HG03039 (cell line): Measurements from ENCODE around the gene HSDL2.
A peak's percentile ranks its signal among the peaks of the same experiment; 100 is the strongest.
"Not testable (repeated sequence)": the region's sequence is repeated elsewhere in the genome, so short reads cannot be mapped to it uniquely, and the experiment has no call there.

Experiments
- ATAC-seq: cut with Tn5 transposase; IDR thresholded peaks from one replicate; pipeline ENCODE4 v1.9.1; 2021; ENCODE audit warnings: mild to moderate bottlenecking, moderate library complexity; ENCODE audit not compliant: unreplicated experiment

Gene HSDL2

DNA sequence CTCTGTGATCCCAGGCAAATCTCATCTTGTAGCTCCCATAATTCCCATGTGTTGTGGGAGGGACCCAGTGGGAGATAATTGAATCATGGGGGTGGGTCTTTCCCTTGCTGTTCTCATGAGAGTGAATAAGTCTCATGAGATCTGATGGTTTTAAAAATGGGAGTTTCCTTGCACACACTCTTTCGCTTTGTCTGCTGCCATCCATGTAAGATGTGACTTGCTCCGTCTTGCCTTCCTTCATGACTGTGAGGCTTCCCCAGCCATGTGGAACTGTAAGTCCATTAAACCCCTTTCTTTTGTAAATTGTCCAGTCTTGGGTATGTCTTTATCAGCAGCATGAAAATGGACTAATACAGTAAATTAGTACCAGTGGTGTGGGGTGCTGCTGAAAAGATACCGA is 14.7 kb upstream of the HSDL2 start:
- ATAC-seq: not testable (repeated sequence)

DNA sequence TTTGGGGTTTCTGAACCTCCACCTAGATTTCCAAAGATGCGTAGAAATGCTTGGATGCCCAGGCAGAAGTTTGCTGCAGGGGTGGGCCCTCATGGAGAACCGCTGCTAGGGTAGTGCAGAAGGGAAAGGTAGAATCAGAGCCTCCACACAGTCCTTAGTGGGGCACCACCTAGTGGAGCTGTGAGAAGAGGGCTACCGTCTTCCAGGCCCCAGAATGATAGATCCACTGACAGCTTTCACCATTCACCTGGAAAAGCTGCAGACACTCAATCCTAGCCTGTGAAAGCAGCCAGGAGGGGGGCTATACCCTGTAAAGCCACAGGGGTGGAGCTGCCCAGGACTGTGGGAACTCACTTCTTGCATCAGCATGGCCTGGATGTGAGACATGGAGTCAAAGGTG is 13.3 kb upstream of the HSDL2 start:
- no peak for ATAC-seq

DNA sequence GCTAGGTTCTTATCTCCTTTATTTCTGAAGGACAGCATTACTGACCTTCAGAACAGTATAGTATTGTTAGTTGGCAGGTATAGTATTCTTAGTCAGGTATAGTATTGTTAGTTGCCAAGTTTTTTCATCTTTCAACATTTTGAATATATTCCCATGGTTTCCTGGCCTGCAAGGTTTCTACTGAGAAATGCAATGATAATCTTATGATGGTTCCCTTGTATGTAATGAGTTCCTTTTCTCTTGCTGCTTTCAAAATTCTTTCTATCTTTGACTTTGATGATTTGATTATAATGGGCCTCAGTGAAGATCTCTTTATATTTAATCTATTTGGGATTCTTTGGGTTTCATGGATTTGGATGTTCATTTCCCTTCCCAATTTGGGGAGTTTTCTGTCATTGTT is 12.4 kb upstream of the HSDL2 start:
- no peak for ATAC-seq

DNA sequence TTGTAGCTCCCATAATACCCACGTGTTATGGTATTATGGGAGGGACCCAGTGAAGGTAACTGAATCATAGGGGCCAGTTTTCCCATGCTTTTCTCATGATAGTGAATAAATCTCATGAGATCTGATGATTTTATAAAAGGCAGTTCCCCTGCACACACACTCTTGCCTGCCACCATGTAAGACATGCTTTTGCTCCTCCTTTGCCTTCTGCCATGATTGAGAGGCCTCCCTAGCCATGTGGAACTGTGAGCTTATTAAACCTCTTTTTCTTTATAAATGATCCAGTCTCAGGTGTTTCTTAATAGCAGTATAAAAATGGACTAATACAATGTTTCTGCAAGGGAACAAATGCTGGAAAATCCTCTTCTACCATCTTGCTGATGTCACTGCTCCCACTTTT is 10.1 kb upstream of the HSDL2 start:
- ATAC-seq: no peak

DNA sequence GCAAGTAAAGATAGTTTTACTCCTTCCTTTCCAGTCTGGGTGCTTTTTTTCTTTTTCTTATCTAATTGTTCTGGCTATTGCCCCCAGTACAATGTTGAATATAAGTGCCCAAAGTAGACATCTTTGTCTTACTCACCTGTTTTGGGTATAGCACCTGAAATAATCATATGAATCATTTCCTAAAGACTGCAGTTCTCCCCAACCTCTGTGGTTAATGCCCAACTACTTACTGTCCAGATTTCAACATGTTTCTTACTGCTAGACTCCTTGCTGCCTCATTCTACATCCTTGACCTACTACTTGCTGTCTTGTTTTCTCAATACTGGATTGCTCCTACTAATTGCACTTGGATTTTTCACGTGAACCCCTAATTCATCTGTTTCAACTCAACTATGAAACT is 8.8 kb upstream of the HSDL2 start:
- no peak for ATAC-seq

DNA sequence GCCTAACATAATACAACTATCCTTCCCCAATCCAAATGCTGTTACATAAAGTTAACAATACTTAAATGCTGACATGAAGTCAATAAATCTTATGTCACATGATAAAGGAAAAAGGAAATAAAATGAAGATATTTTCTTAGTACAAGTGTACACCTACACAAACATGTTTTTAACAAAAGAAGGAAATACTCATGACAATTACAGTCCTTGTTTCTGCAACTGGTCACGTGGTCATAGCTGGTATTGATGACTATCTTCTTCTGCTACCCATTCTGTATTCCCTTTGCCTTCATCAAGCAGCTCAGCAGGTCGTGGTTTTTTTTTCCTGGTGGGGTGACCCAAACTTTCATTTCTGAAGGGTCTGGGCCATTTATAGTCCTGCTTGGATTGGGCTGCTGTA is 6.2 kb upstream of the HSDL2 start:
- ATAC-seq: not testable (repeated sequence)

DNA sequence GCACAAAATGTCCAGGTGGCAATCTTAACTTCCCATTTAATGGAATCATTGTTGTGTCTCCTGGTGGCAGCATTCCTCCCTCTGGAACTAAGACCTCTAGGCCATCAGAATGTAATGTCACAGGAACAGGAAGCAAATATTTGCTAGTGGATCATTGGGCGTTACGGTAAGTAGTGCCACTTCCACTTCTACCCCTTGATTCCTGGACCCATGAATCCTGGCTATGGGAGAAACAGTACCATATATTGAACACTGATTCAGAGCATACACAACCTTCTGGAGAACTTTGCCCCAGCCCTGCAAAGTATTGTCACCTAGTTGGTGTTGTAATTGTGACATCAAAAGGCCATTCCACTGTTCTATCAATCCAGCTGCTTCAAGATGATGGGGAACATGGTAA is 5.7 kb upstream of the HSDL2 start:
- ATAC-seq: not testable (repeated sequence)

DNA sequence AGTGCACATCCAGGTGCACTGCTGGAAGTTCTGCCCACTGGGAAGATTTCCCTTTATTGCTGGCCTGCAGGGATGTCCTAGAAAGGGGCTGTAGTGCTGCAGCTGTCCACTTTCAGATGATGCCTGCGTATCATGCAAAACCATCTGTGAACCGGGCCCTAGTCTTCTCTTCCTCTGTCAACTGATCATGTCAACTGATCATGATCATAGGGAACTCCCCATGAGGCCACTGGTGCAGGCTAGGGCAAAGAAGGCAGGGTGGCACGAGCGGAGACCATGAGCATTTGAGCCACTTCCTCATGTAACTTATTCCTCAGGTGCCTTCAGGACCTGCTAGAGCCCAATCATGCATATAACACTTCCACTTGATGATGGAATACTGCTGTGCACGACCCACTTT is 4.5 kb upstream of the HSDL2 start:
- ATAC-seq: no peak

DNA sequence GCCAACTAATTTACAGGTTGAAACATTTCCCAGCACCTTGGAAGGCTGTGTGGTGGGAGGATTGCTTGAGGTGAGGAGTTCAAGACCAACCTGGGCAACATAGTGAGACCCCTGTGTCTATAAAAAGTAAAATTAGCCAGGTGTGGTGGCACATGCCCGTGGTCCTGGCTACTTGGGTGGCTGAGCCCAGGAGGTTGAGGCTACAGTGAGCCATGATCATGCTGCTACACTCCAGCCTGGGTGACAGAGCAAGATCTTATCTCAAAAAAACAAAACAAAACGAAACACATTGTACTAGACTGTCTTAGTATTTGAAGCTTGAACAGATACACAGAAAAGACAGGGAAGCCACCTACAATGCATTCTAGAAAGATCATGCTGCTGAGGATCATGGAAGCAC is 2.8 kb upstream of the HSDL2 start:
- no peak for ATAC-seq

DNA sequence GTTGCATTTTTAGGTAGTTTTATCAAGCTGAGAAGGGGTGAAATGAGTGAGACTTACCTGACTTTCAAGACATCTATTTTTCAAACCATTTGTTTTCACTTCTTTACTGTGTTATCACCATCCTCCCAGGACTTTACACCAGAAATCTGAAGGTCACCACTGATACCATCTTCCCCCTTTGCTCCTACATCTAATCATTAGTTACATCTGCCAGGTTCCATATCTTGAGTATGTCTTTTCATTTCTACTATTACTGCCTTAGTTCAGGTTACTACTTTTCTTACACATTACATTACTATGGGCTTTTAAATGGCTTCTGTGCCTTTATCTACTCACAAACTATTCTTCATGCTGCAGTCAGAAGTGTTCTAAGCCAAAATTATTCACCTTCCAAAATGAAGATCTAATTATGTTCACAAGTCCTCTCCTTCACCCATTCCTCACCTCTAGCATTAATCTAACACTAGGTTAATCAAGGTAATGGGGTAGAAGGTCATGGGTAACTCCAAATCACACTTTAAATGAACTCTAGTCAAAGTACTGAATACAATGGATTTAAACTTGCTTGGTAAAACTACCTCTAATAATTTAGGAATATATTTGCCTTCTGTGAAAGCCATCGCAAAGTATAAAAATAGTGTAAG is 2.1 kb upstream of the HSDL2 start:
- no peak for ATAC-seq

DNA sequence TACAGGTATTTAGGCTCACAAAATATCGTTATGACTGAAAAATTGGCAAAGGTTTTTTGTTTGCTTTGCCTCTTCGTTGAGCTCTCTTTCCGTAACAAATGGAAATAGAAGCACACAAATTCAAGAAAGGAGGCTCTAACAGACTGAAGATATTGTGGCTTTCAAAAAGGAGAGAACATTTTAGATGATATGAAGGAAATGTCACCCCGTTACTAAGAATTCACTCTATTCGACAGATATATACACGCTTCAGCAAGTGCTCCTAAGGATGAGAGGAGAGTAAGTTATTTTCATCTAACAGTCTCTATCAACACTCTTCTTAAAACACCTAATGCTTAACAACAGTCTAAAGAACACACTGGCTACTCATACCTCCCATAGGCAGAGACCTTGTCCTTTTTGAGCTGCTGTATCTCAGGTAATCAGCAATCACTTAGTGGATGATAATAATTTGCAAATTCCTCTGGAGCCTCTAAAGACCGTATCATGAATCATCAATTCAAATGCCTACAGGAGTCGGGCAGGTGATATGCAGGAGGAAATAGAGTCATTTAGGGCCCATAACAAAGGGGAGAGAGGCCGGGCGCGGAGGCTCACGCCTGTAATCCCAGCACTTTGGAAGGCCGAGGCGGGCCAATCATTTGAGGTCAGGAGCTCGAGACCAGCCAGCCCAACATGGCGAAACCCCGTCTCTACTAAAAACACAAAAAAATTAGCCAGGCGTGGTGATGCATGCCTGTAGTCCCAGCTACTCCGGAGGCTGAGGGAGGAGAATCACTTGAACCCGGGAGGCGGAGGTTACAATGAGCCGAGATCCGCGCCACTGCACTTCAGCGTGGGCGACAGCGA is 1.4 kb upstream of the HSDL2 start:
- peak; percentile 7 for ATAC-seq

DNA sequence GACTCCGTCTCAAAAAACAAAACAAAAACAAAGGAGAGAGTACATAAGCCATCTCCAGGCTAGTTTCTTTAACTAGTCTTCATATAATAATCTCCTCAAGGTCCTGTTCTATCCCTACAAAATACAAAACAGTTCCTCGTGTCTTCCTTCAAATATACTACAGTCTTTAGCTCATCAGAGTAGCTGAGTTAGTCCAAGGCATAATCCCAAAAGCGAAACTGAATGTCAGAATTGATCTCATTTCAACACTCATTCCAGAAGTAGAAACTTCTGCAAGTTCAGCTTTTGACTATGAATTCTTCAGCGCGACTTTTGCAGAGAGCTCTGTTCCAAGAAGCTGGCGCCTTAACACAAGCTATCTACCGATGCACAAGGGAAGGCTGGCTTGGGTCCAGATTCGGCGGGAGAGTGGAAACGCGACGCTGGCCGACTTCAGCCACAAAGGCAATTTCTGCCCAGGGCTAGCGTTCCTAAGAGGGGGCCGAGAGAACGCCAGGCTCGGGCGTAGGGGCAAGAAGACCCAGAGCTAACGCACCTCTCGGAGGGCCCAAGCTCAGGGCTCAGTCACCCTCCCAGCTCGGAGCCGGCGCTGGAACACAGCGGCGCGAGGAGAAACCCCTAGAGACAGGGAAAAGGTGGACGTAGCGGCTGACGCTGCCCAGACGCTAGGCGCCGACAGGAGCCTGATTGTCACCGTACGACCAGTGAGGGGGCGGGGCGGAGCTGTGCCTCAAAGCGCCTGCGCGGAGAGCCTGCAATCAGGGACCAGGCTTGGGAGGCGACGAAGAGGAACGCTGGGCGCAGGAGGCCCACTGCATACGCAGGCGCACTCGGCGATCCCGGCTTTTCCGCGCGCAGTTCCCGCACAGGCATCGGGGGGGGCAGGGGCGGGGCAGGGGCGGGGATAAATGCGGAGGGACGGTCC is 469 bp upstream of the HSDL2 start:
- peak; percentile 77 for ATAC-seq

DNA sequence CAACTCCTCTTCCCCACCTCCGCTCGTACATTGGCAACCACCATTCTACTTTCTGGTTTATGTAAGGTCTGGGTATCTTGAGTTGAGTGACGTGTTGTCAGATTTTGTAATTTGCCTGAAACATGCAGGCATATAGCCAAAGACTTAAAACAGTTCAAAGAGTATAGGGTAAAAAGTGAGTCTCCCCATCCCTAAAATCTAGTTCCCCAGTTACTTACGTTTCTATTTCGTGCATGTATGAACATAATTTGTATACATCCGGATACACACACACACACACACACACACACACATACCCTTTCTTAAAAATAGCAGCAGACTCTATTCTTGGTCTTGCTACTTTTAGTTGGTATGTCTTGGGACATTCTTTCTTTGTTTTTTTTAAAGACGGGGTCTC is 915 bp downstream of the HSDL2 start:
- ATAC-seq: no peak

DNA sequence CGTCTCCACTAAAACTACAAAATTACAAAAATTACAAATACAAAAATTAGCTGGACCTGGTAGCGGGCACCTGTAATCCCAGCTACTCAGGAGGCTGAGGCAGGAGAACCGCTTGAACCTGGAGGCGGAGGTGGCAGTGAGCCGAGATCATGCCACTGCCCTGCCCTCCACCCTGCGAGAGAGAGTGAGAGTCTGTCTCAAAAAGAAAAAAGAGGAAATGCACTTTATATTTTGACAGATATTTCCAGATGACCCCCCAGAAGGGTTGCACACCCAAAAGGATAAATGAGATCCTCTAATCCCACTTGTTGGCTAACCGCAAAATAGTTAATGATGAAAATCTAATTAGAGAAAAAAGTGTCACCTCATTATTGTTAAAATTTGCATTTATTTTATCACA is 2.2 kb downstream of the HSDL2 start:
- no peak for ATAC-seq

DNA sequence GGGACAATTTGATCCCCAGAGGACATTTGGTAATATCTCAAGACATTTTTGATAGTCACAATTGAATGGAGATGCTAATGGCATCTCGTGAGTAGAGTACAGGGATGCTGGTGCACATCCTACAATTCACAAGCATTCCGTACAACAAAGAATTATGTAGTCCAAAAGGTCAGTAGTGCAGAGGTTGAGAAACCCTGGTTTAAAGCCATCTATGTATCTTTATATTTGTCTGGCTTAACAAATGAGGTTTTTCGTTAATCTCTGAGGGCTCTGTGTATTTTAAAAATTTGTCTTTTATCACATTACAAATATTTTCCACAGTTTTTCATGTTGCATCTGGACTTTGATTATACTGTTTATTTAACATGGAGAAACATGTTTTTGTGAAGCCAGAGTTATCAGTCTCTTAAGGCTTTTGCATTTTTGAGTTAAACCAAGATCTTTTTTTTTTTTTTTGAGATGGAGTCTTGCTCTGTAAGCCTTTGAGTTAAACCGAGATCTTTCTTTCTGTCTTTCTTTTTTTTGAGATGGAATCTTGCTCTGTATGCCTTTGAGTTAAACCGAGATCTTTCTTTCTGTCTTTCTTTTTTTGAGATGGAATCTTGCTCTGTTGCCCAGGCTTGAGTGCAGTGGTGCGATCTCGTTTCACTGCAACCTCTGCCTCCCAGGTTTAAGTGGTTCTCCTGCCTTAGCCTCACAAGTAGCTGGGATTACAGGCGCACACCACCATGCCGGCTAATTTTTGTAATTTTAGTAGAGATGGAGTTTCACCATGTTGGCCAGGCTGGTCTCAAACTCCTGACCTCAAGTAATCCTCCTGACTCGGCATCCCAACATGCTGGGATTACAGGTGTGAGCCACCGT is 2.8 kb downstream of the HSDL2 start:
- ATAC-seq: no peak

DNA sequence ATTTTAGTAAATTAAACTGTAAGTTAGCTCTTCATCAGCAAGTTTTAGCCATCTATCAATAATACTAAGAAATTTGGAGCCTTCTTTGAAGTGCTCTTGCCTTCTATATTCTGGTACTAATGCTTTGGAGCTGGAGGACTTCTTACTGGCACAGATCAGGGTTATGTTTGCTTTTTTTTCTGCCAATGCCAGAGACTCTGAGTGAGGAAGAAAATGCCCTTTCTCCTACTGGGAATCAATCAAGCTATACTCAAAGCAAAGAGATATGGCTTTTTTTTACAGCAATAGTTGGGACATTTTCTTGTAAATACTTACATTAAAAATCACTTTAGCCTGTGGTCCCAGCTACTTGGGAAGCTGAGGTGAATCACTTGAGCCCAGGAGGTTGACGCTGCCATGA is 4.3 kb downstream of the HSDL2 start:
- no peak for ATAC-seq

DNA sequence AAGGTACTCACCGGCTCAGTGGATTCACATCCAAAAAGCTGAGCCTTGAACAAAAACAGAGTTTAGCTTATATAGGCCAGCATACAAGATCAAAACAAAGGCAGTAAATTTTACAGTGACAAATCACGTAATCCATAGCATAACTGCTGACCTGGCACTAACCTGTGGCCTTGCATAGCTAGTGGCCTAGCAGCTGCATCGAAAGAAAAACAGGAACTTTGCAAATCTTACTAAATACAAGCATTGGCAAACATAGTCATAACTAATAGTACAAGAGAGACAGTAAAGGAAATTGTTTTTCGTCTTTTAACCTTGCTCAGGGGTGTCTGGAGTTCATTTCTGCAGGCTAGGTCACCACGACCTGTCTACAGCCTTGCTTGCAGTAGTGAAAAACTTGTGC is 4.8 kb downstream of the HSDL2 start:
- ATAC-seq: no peak

DNA sequence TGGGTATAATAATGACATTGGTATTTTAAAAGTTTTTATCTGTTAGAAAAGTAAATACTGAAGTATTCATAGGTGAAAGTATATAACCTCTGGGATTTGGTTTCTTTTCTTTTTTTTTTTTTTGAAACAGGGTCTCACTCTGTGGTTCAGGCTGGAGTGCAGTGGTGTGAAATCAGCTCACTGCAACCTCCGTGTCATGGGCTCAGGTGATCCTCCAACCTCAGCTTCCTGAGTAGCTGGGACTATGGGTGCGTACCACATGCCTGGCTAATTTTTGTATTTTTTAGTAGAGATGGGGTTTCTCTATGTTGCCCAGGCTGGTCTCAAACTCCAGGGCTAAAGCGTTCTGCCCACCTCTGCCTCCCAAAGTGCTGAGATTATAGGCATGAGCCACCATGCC is 7.2 kb downstream of the HSDL2 start:
- no peak for ATAC-seq

DNA sequence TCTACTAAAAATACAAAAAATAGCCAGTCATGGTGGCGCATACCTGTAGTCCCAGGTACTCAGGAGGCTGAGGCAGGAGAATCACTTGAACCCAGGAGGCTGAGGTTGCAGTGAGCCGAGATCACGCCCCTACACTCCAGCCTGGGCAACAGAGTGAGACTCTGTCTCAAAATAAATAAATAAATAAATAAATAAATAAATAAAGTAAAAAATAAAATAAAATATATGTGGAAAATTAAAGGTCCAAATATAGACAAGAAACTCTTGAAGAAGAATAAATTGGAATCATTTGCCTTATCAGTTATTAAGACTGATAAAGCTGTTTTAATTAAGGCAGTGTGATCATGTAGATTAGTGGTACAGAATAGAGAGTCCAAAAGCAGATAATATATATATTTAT is 10.0 kb downstream of the HSDL2 start:
- not testable (repeated sequence) for ATAC-seq

DNA sequence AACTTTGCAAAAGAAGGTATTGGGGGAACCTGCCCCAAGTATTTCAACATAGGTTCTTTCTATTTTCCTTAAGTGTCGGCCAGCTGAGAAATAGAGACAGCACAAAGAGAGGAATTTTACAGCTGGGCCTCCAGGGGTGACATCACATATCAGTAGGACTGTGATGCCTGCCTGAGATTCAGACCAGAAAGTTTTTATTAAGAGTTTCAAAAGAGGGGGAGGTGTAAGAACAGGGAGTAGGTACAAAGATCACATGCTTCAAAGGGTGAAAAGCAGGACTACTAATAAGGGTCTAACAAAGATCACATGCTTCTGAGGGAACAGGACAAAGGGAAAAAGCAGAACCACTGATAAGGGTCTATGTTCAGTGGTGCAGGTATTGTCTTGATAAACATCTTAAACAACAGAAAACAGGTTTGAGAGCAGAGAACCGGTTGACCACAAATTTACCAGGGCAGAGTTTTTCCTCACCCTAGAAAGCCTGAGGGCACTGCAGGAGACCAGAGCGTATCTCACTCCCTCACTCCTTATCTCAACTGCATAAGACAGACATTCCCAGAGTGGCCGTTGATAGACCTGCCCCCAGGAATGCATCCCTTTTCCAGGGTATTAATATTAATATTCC is 12.1 kb downstream of the HSDL2 start:
- ATAC-seq: not testable (repeated sequence)
